Effector memory CD8-positive, alpha-beta T cell (primary cell): Measurements from ENCODE around the gene NDUFAF3.

Experiments
- ATAC-seq: fragments of 150-1000 bp; cut with Tn5 transposase; replicated peaks from 2 replicates; pipeline ENCODE4 v1.10.0; 2021; ENCODE audit warnings: mild to moderate bottlenecking, moderate library complexity
- DNase-seq, 3 experiments: peaks; one replicate each; pipeline ENCODE4 v3.0.0; 2021
- H3K27ac Mint-ChIP-seq, 2 donors: one replicate each; pipeline ENCODE4 v1.8.0; 2022; ENCODE audit warnings: mild to moderate bottlenecking in 2 of 2, mixed read lengths in 2 of 2, moderate library complexity in 2 of 2
- H3K27me3 Mint-ChIP-seq, 2 donors: one replicate each; pipeline ENCODE4 v1.8.0; 2022; ENCODE audit warnings: mixed read lengths in 2 of 2
- H3K36me3 Mint-ChIP-seq: one replicate; pipeline ENCODE4 v1.8.0; 2022; ENCODE audit warnings: mild to moderate bottlenecking, moderate library complexity, mixed read lengths; ENCODE audit not compliant: insufficient read depth
- H3K4me1 Mint-ChIP-seq, 2 donors: one replicate each; pipeline ENCODE4 v1.8.0; 2022; ENCODE audit warnings: low read depth in 2 of 2, mixed read lengths in 2 of 2
- H3K4me3 Mint-ChIP-seq, 2 donors: one replicate each; pipeline ENCODE4 v1.8.0; 2022; ENCODE audit warnings: mild to moderate bottlenecking in 2 of 2, mixed read lengths in 2 of 2, moderate library complexity in 2 of 2
- H3K9me3 Mint-ChIP-seq, 2 donors: one replicate each; pipeline ENCODE4 v1.8.0; 2022; ENCODE audit warnings: mixed read lengths in 2 of 2
- total RNA-seq, 9 experiments: gene quantifications; one replicate each; lab custom pipeline; 2026; lab: John Stamatoyannopoulos, UW

Gene NDUFAF3, protein sequence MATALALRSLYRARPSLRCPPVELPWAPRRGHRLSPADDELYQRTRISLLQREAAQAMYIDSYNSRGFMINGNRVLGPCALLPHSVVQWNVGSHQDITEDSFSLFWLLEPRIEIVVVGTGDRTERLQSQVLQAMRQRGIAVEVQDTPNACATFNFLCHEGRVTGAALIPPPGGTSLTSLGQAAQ
- 28.2 to 56.9 (median 37.5) reads per million in 9 experiments for total RNA-seq

- Mint-ChIP-seq H3K9me3 (no peaks in the 10 kb centered on the region), H3K36me3 (peaks cover 67% of the 10 kb centered on the region), H3K27me3 (no peaks in the 10 kb centered on the region), H3K27ac (peak within 1 kb of the TSS; percentile 94 to 98), H3K4me1 (peaks cover 23 to 37% of the 10 kb centered on the region in 2 donors), H3K4me3 (peak within 1 kb of the TSS; percentile 91 to 96)
- DNase-seq (peak; percentile 91 to 93 (median 91)), ATAC-seq (peak; percentile 80)
Measured at GRCh38 chr3:49021813-49022687, at the start of gene NDUFAF3. NDUFAF3 (plus strand) TSS chr3:49022121; CDS start chr3:49022145, 24 bp downstream.

DNA sequence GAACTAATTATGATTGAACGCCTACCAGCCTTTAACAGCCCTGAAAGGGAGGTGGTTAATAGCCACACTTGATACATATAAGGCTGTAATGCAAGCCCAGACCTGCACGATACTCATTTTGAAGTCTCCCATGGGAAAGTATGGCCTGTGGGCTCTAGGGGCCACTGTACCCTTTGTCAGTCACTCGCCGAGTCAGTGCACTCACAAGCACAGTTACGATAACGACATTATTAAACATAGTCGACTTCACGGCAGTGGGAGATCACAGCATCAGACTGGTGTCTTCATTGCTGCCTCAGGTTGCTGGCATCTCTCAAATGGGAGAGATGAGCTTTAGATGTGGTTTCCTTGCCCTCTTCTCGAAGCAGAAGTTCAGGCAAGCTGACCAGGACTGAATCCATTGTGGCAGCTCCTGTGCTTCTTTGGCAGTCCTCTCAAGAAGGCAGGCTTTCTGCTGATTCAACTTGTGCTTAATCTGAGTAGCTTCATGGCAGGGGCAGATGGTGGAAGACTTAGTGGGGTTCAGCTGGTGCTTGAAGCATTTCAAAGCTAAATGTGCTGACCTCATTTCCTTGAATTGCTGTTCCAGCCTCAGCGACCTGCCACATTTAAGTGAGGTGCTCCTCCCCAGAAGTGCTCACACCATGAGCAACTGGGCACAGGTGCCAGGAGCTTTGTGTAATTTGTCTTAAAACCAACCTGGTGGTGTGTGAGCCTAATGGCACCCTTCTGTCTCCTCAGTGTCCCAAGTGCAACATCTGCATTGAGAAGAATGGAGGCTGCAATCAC is 47.7 kb upstream of the NDUFAF3 start:
- DNase-seq = no peak
- no peaks in the 10 kb centered on the region for H3K9me3 Mint-ChIP-seq
- no peaks in the 10 kb centered on the region for H3K27me3 Mint-ChIP-seq
- ATAC-seq = no peak
- H3K36me3 Mint-ChIP-seq = peaks cover 88% of the 10 kb centered on the region
- no peaks in the 10 kb centered on the region for H3K4me1 Mint-ChIP-seq
- no peak overlapping the region for H3K4me3 Mint-ChIP-seq
- no peak overlapping the region for H3K27ac Mint-ChIP-seq

- H3K36me3 Mint-ChIP-seq = peaks cover 84% of the 10 kb centered on the region
- ATAC-seq (no peak), DNase-seq (no peak)
- H3K27me3 Mint-ChIP-seq = no peaks in the 10 kb centered on the region
- no peaks in the 10 kb centered on the region for H3K9me3 Mint-ChIP-seq
- no peak overlapping the region for H3K4me3 Mint-ChIP-seq
- no peak overlapping the region for H3K27ac Mint-ChIP-seq
- no peaks in the 10 kb centered on the region for H3K4me1 Mint-ChIP-seq
Measured at GRCh38 chr3:48979451-48979850, 42.5 kb upstream of the NDUFAF3 start.

DNA sequence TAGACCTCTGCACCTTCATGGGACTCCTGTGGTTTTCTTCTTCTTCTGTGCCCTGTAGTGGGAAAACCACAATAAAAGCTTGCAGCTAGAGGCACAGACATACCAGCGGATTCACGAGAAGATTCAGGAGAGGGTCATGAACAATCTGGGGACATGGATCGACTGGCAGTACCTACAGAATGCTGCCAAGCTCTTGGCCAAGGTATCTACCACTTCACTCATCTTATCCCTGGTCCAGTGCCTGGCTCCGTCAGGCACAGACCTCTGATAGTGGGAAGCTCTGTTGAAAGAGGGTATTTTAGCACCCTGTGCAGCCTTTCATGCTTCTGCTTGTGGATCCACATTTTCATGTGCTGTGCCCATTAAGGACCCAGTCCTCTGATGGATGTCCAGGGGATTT is 41.6 kb upstream of the NDUFAF3 start:
- ATAC-seq (no peak), DNase-seq (no peak)
- Mint-ChIP-seq H3K36me3 (peaks cover 76% of the 10 kb centered on the region), H3K9me3 (no peaks in the 10 kb centered on the region), H3K27ac (peak overlapping the region in 1 of 2 donors; percentile 25), H3K4me1 (no peaks in the 10 kb centered on the region), H3K27me3 (no peaks in the 10 kb centered on the region), H3K4me3 (no peak overlapping the region)

DNA sequence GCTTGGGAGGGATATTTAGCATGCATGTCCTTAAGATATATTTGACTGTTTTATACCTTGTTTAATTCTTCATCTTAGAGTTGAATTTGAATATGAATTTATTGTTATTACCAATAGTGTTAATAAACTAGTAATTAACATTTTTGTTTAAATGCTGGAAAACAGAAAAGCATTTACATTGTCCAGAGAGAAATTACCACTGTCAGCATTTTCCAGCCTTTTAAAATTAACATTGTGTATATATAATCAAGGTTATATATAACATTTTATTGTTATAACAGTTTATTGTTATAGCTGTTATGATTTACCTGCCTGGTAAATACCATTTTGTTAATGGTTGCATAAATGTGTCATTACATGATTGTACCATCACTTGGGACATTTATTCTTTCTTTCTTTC is 39.9 kb upstream of the NDUFAF3 start:
- DNase-seq = no peak
- Mint-ChIP-seq H3K27me3 (no peaks in the 10 kb centered on the region), H3K9me3 (no peaks in the 10 kb centered on the region), H3K36me3 (peaks cover 70% of the 10 kb centered on the region), H3K27ac (peak overlapping the region; percentile 13 to 73), H3K4me3 (no peak overlapping the region), H3K4me1 (no peaks in the 10 kb centered on the region)
- no peak for ATAC-seq

- peaks cover 2% of the 10 kb centered on the region in 2 donors for H3K4me1 Mint-ChIP-seq
- peak overlapping the region; percentile 13 to 73 for H3K27ac Mint-ChIP-seq
- ATAC-seq = no peak
- no peaks in the 10 kb centered on the region for H3K27me3 Mint-ChIP-seq
- peaks cover 65% of the 10 kb centered on the region for H3K36me3 Mint-ChIP-seq
- DNase-seq = no peak
- no peak overlapping the region for H3K4me3 Mint-ChIP-seq
- no peaks in the 10 kb centered on the region for H3K9me3 Mint-ChIP-seq
Measured at GRCh38 chr3:48982686-48983085, 39.2 kb upstream of the NDUFAF3 start.

GRCh38 chr3:48983096-48983495 is 38.8 kb upstream of the NDUFAF3 start:
- Mint-ChIP-seq H3K36me3 (peaks cover 62% of the 10 kb centered on the region), H3K9me3 (no peaks in the 10 kb centered on the region), H3K27ac (peak overlapping the region in 1 of 2 donors; percentile 73), H3K4me3 (no peak overlapping the region), H3K4me1 (peaks cover 5 to 6% of the 10 kb centered on the region in 2 donors), H3K27me3 (no peaks in the 10 kb centered on the region)
- ATAC-seq (no peak), DNase-seq (no peak)

DNA sequence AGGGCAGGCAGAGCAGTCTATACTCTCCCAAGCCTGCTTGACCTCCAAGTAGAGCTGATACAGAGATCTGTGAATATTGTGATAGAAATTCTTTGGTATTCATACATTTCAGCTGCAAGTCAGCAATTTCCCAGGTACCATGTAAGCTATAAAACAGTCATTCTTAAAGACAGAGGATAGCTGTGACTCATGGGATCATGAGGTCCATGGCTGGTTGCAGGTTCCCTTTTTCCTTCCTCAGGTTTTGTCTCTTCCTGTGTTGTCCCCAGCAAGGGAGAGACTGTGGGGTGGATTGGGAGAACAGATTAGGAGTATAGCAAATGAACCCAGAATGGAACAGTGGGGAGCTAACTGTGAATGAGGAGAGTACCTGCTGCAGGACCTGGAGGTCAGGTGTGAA is 37.3 kb upstream of the NDUFAF3 start:
- Mint-ChIP-seq H3K9me3 (no peaks in the 10 kb centered on the region), H3K4me1 (peaks cover 14 to 15% of the 10 kb centered on the region in 2 donors), H3K27me3 (no peaks in the 10 kb centered on the region), H3K4me3 (no peak overlapping the region), H3K27ac (no peak overlapping the region), H3K36me3 (peaks cover 51% of the 10 kb centered on the region)
- DNase-seq = no peak
- no peak for ATAC-seq

DNA sequence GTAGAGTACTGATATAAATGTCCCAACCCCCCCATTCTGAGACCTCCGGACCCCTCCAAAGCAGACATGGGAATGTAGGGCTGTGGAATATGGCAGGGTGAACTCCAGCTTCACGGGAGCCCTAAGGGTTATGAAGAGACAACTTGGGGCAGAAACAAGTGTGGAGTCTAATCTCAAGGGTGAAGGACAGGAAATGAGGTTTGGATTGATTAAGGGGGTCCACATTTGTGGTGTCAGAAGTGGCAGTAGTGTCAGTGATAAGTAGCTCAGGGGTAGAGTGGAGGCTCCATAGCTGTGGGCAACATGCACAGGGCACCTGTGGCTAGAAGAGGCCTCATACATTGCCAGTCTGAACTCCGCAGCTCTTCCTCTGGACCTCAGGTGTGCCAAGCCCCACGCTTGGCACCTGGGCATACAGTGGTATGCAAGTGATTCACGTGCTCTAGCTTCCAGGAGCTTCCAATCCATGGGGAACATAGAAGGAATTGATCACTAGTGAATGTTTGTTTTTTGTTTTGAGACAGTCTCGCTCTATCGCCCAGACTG is 36.0 kb upstream of the NDUFAF3 start:
- DNase-seq (no peak), ATAC-seq (no peak)
- Mint-ChIP-seq H3K27ac (peak overlapping the region; percentile 21 to 60), H3K4me1 (peaks cover 18 to 19% of the 10 kb centered on the region in 2 donors), H3K4me3 (no peak overlapping the region), H3K9me3 (no peaks in the 10 kb centered on the region), H3K27me3 (no peaks in the 10 kb centered on the region), H3K36me3 (peaks cover 42% of the 10 kb centered on the region)

- no peaks in the 10 kb centered on the region for H3K9me3 Mint-ChIP-seq
- no peaks in the 10 kb centered on the region for H3K27me3 Mint-ChIP-seq
- peak overlapping the region; percentile 89 to 91 for H3K4me3 Mint-ChIP-seq
- DNase-seq (no peak), ATAC-seq (peak; percentile 0)
- H3K36me3 Mint-ChIP-seq = peaks cover 20% of the 10 kb centered on the region
- H3K27ac Mint-ChIP-seq = peak overlapping the region; percentile 79 to 93
- peaks cover 32% of the 10 kb centered on the region in 2 donors for H3K4me1 Mint-ChIP-seq
Measured at GRCh38 chr3:48989126-48989795, 32.7 kb upstream of the NDUFAF3 start.

GRCh38 chr3:48989796-48990635 is 31.9 kb upstream of the NDUFAF3 start, which contains the start of gene P4HTM:
P4HTM (plus strand) TSS chr3:48990241; CDS start chr3:48990257, 16 bp downstream.
- peak; percentile 71 for ATAC-seq
- DNase-seq = peak; percentile 55 to 58 (median 57)
- Mint-ChIP-seq H3K36me3 (peaks cover 24% of the 10 kb centered on the region), H3K27ac (peak within 1 kb of the TSS; percentile 91 to 93), H3K9me3 (no peaks in the 10 kb centered on the region), H3K4me3 (peak within 1 kb of the TSS; percentile 91 to 94), H3K4me1 (peaks cover 33 to 34% of the 10 kb centered on the region in 2 donors), H3K27me3 (no peaks in the 10 kb centered on the region)
